IMR-90 (cell line): ENCODE data around the gene KCP. TPM values are rescaled to one million over a fixed set of nuclear protein-coding genes. Genes with fewer than 3 reads are reported as not detected.

ENCODE experiments used
- ATAC-seq: fragments of 200-7000 bp; cut with Tn5 transposase; 2 replicates; pipeline ENCODE4 v1.9.1; 2020; ENCODE audit warnings: low read depth, mild to moderate bottlenecking, moderate library complexity
- BruUV-seq: library from RNA; stranded (reverse); fragments of 400-500 nt; replicated peaks from 2 replicates; lab custom pipeline; 2021; lab: Mats Ljungman, UMichigan
- CTCF ChIA-PET: fragments of 300-600 bp; formaldehyde crosslinking; extraction: SDS; loops from one replicate; lab custom pipeline; 2021; ENCODE audit warnings: antibody characterized with exemption; lab: Yijun Ruan, JAX
- POLR2A ChIA-PET: fragments of 300-600 bp; sonication (Branson Sonifier 250); formaldehyde crosslinking; loops from one replicate; lab custom pipeline; 2022; ENCODE audit warnings: antibody characterized with exemption; ENCODE audit not compliant: unreplicated experiment; lab: Charles Lee
- DNase-seq: peaks from one replicate; pipeline ENCODE4 v3.0.0; 2013
- H2AFZ ChIP-seq: replicated peaks from 2 replicates; pipeline ENCODE3; 2013; ENCODE audit warnings: low read length, mild to moderate bottlenecking; ENCODE audit not compliant: poor library complexity
- H2AK5ac ChIP-seq: 2 replicates; pipeline ENCODE4 v1.6.1; 2013; ENCODE audit warnings: low read depth, low read length, inconsistent platforms
- H2AK9ac ChIP-seq: replicated peaks from 2 replicates; pipeline ENCODE3; 2013; ENCODE audit warnings: mild to moderate bottlenecking, low read depth, low read length, moderate library complexity; ENCODE audit not compliant: poor library complexity
- H2BK120ac ChIP-seq: 2 replicates; pipeline ENCODE4 v1.6.1; 2013; ENCODE audit warnings: low read depth, low read length, inconsistent platforms
- H2BK15ac ChIP-seq: 3 replicates; pipeline ENCODE4 v1.6.1; 2013; ENCODE audit warnings: low read depth, low read length, inconsistent platforms
- H2BK20ac ChIP-seq: 2 replicates; pipeline ENCODE4 v1.6.1; 2013; ENCODE audit warnings: low read depth, mild to moderate bottlenecking, inconsistent platforms, low read length, moderate library complexity
- H2BK5ac ChIP-seq: 2 replicates; pipeline ENCODE4 v1.6.1; 2013; ENCODE audit warnings: mild to moderate bottlenecking, low read depth, low read length, inconsistent platforms; ENCODE audit not compliant: poor library complexity, severe bottlenecking
- H3K14ac ChIP-seq: replicated peaks from 2 replicates; pipeline ENCODE4 v1.6.1; 2013; ENCODE audit warnings: low read depth, low read length, inconsistent platforms
- H3K18ac ChIP-seq: 2 replicates; pipeline ENCODE4 v1.6.1; 2013; ENCODE audit warnings: low read depth, low read length, control low read depth
- H3K23ac ChIP-seq: 2 replicates; pipeline ENCODE4 v1.6.1; 2013; ENCODE audit warnings: low read depth, low read length, inconsistent platforms
- H3K27ac ChIP-seq: 2 replicates; pipeline ENCODE4 v1.5.1; 2013; ENCODE audit warnings: mild to moderate bottlenecking, control low read depth, low read length; ENCODE audit not compliant: insufficient read depth
- H3K27me3 ChIP-seq: 2 replicates; pipeline ENCODE4 v1.6.1; 2013; ENCODE audit warnings: low read length; ENCODE audit not compliant: control insufficient read depth, insufficient read depth
- H3K36me3 ChIP-seq: 2 replicates; pipeline ENCODE4 v1.6.1; 2013; ENCODE audit warnings: low read length, mixed read lengths; ENCODE audit not compliant: control insufficient read depth, insufficient read depth
- H3K4ac ChIP-seq: 2 replicates; pipeline ENCODE4 v1.6.1; 2013; ENCODE audit warnings: low read depth, low read length, inconsistent platforms
- H3K4me1 ChIP-seq: 2 replicates; pipeline ENCODE4 v1.6.1; 2013; ENCODE audit warnings: low read length, mixed read lengths; ENCODE audit not compliant: control insufficient read depth, insufficient read depth
- H3K4me2 ChIP-seq: 2 replicates; pipeline ENCODE4 v1.6.1; 2013; ENCODE audit warnings: low read depth, mild to moderate bottlenecking, control low read depth, low read length, moderate library complexity
- H3K4me3 ChIP-seq: 2 replicates; pipeline ENCODE4 v1.5.1; 2013; ENCODE audit warnings: low read depth, mild to moderate bottlenecking, control low read depth, low read length, moderate library complexity; ENCODE audit not compliant: insufficient read depth
- H3K56ac ChIP-seq: 2 replicates; pipeline ENCODE4 v1.6.1; 2013; ENCODE audit warnings: low read length, inconsistent platforms; ENCODE audit not compliant: insufficient read depth; ENCODE audit errors: extremely low read depth
- H3K79me1 ChIP-seq, 2 experiments: 2 replicates each; pipeline ENCODE4 v1.6.1; 2013; ENCODE audit warnings: low read length in 2 of 2, inconsistent platforms in 1 of 2, low read depth in 1 of 2
- H3K9ac ChIP-seq: 2 replicates; pipeline ENCODE4 v1.6.1; 2013; ENCODE audit warnings: low read depth, low read length, control low read depth
- H3K9me1 ChIP-seq: 2 replicates; pipeline ENCODE4 v1.6.1; 2013; ENCODE audit warnings: low read length, inconsistent platforms; ENCODE audit not compliant: insufficient read depth
- H3K9me3 ChIP-seq: 2 replicates; pipeline ENCODE4 v1.6.1; 2013; ENCODE audit warnings: low read length; ENCODE audit not compliant: control insufficient read depth, insufficient read depth
- H4K20me1 ChIP-seq: 2 replicates; pipeline ENCODE4 v1.6.1; 2013; ENCODE audit warnings: low read length, inconsistent platforms; ENCODE audit not compliant: insufficient read depth
- H4K5ac ChIP-seq: 2 replicates; pipeline ENCODE4 v1.6.1; 2013; ENCODE audit warnings: mild to moderate bottlenecking, low read depth, low read length, control low read depth
- H4K8ac ChIP-seq, 2 experiments: 2 replicates each; pipeline ENCODE4 v1.6.1; 2013; ENCODE audit warnings: low read depth in 2 of 2, low read length in 2 of 2, control low read depth in 1 of 2, inconsistent platforms in 1 of 2
- H4K91ac ChIP-seq: 2 replicates; pipeline ENCODE4 v1.6.1; 2013; ENCODE audit warnings: low read depth, low read length, inconsistent platforms; ENCODE audit not compliant: insufficient read depth
- RCOR1 ChIP-seq: IDR thresholded peaks from 2 replicates; pipeline ENCODE4 v1.6.1; 2012; ENCODE audit warnings: mild to moderate bottlenecking, low read length, improper control_type of control experiment; ENCODE audit not compliant: insufficient replicate concordance
- WGBS, 2 experiments: methylation state at CpG; one replicate each; pipeline versions ENCODE4 v1.1.5 to v1.1.7; 2013; ENCODE audit warnings: missing lambda C conversion rate in 2 of 2; ENCODE audit not compliant: insufficient read length in 1 of 2; ENCODE audit errors: extremely low coverage in 2 of 2; 5-methylcytosine and 5-hydroxymethylcytosine counted together
- dilution Hi-C: fragments of 300-500 bp; cut with HindIII; formaldehyde crosslinking; loops from one replicate; pipeline ENCODE4 v1.14.3; 2018; ENCODE audit warnings: low sequenced_read_pairs; ENCODE audit not compliant: unreplicated experiment
- in situ Hi-C: fragments of 300-500 bp; cut with MboI; formaldehyde crosslinking; loops from 3 replicates; pipeline ENCODE4 v1.14.3; 2019; ENCODE audit warnings: low sequenced_read_pairs, inconsistent platforms, mixed read lengths
- intact Hi-C: fragments of 100-400 bp; cut with micrococcal nuclease; formaldehyde crosslinking; loops from 2 replicates; pipeline ENCODE4 v1.10.0; 2022
- polyA plus RNA-seq, 3 experiments: library from polyadenylated mRNA; depleted of rRNA; stranded (reverse); fragments of >200 nt; gene quantifications; 2 replicates each; pipeline ENCODE4 v1.2.3, GENCODE V29; 2012; ENCODE audit warnings: low replicate concordance in 1 of 3
- total RNA-seq: library from RNA; depleted of rRNA; stranded (reverse); fragments of >200 nt; gene quantifications from 2 replicates; pipeline ENCODE4 v1.2.3, GENCODE V29; 2012
- TF ChIP-seq, protein P1 (sequence below): fragments of 150-350 bp; IDR thresholded peaks from 2 replicates; pipeline ENCODE4 v1.6.1; 2017; ENCODE audit warnings: mild to moderate bottlenecking, antibody characterized with exemption, low read length, low read depth

The KCP gene
- total and polyA plus RNA-seq, 2 of the 4 experiments (the other 2 are of a cell fraction): 0.03 TPM; not detected in 1

DNA sequence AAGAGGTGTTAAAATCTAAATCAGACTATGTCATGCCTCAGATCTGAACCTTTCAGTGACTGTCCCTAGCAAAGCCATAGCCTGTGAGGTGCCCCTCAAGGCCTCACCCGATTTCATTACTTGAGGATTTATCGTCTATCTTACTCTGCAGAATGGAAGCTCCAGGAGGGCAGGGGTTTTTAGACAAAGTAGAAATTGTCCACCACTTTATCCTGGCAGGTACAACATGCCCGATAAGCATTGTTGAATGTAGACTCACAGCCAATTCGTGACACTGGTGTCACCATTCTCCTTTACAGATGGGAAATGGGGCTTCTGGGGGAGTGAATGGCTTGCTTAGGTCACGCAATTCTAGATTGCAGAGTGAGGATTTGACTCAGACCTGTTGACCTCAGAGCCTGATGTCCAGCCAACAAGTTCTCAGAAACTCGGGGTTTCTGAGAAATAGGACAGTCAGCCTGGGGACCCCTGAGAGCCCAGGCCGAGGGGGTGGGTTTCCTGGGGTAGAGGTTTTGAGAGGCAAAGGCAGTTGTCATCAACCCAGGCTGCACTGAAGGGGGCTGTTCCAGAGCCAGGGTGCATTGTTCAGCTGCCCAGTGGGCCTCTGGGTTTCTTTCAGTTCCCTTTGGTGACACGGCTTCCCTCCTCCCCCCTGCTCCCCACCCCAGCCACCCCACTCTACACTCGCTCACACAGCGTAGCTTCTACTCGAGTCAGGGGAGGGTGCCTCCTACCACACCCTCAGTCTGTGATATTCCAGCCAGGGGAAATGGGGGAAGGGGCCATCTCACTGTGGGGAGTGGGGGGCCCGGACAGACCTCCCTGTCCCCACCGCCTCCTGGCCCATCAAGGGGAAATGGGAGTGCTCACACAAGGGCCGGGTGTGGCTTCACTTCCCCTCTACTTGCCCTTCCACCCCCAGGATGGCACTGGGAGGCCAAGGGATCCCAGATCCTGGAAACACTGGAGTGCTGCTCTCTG lies 24.1 kb upstream of the KCP start:
- no peaks in the 10 kb centered on the region for H3K9me3 ChIP-seq
- no peak overlapping the region for H2AK5ac ChIP-seq
- H3K18ac ChIP-seq: no peak overlapping the region
- no peak overlapping the region for H2BK15ac ChIP-seq
- DNase-seq: no peak
- no peak overlapping the region for H2BK120ac ChIP-seq
- no peak overlapping the region for H3K4me2 ChIP-seq
- CTCF ChIA-PET: no interaction called here
- H4K8ac ChIP-seq: no peak overlapping the region
- no peak overlapping the region for H3K56ac ChIP-seq
- peak overlapping the region; percentile 57 for H2AK9ac ChIP-seq
- dilution Hi-C loops (no loop called here), in situ Hi-C loops (no loop called here), intact Hi-C loops (no loop called here)
- no peak overlapping the region for H3K4me3 ChIP-seq
- no peak overlapping the region for H4K5ac ChIP-seq
- 84% methylated on average over 3 of the region's 14 CpGs; no CpG with 5 or more reads in 1 of the 2 experiments for WGBS, 2 experiments
- H3K9ac ChIP-seq: no peak overlapping the region
- no peak for ATAC-seq
- H3K79me1 ChIP-seq: no peaks in the 10 kb centered on the region
- no peak overlapping the region for H3K27ac ChIP-seq
- H2BK20ac ChIP-seq: no peak overlapping the region
- H2BK5ac ChIP-seq: no peak overlapping the region
- H3K4me1 ChIP-seq: no peaks in the 10 kb centered on the region; the same call in 1 of the 2 replicates
- no peak overlapping the region for H3K23ac ChIP-seq
- TF ChIP-seq, protein P1, sequence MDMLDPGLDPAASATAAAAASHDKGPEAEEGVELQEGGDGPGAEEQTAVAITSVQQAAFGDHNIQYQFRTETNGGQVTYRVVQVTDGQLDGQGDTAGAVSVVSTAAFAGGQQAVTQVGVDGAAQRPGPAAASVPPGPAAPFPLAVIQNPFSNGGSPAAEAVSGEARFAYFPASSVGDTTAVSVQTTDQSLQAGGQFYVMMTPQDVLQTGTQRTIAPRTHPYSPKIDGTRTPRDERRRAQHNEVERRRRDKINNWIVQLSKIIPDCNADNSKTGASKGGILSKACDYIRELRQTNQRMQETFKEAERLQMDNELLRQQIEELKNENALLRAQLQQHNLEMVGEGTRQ: no peak
- TF ChIP-seq RCOR1: no peak
- POLR2A ChIA-PET: no interaction called here
- no peak overlapping the region for H4K91ac ChIP-seq
- H2AFZ ChIP-seq: no peak overlapping the region
- no peaks in the 10 kb centered on the region for H3K9me1 ChIP-seq
- no TSS peak for BruUV-seq
- H3K36me3 ChIP-seq: no peaks in the 10 kb centered on the region
- peaks cover 83% of the 10 kb centered on the region for H3K27me3 ChIP-seq
- H3K4ac ChIP-seq: no peak overlapping the region
- no peak overlapping the region for H3K14ac ChIP-seq
- H4K20me1 ChIP-seq: no peaks in the 10 kb centered on the region; the same call in 1 of the 2 replicates
